ENCODE data around the gene KCNH1.

DNA sequence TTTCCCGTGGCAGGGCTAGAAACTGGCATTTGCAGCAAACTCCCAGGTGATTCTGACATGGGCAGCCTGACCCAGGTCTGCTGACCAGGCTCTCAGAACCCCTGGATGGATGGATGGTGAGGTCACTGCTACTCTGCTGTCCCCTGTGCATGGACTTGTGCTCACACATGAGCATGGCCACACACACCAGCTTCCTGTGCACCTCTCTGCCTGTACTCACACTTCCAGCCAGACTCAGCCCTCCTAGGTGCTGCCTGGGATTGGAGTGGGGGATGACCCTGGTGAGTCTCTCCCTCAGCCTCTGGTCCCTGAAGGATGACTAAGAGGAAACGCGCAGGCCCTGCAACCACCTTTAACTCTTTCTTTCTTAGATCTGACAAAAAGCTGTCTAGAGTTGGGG lies 444.1 kb downstream of the KCNH1 start:
- TF ChIP-seq, protein P1, sequence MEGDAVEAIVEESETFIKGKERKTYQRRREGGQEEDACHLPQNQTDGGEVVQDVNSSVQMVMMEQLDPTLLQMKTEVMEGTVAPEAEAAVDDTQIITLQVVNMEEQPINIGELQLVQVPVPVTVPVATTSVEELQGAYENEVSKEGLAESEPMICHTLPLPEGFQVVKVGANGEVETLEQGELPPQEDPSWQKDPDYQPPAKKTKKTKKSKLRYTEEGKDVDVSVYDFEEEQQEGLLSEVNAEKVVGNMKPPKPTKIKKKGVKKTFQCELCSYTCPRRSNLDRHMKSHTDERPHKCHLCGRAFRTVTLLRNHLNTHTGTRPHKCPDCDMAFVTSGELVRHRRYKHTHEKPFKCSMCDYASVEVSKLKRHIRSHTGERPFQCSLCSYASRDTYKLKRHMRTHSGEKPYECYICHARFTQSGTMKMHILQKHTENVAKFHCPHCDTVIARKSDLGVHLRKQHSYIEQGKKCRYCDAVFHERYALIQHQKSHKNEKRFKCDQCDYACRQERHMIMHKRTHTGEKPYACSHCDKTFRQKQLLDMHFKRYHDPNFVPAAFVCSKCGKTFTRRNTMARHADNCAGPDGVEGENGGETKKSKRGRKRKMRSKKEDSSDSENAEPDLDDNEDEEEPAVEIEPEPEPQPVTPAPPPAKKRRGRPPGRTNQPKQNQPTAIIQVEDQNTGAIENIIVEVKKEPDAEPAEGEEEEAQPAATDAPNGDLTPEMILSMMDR (IDR thresholded peaks at IDR 0.05; ENCODE audit: insufficient read depth, low read depth, low read length) = no peak
- TF ChIP-seq EZH2 (IDR thresholded peaks at IDR 0.05; ENCODE audit: insufficient read depth, low read length) = no peak

Measured in astrocyte (in vitro differentiated cells and primary cell).